ENCODE data around the gene OR2Z1. TPM values are rescaled to one million over a fixed set of nuclear protein-coding genes. Genes with fewer than 3 reads are reported as not detected.

The OR2Z1 gene
- total RNA-seq, 1 donor from 2014 or later, result not detected

- Mint-ChIP-seq H3K4me3 (no peak overlapping the region), H3K9me3 (no peaks in the 10 kb centered on the region), H3K36me3 (ENCODE audit: low read depth) (no peaks in the 10 kb centered on the region), H3K27me3 (ENCODE audit: low read depth) (peaks cover 48% of the 10 kb centered on the region), H3K27ac (ENCODE audit: unreplicated experiment) (no peak overlapping the region), H3K4me1 (no peaks in the 10 kb centered on the region)
- peak; percentile 36 for DNase-seq (ENCODE audit: low read depth, low spot score)
- TF ChIP-seq CTCF (conservative IDR thresholded peaks at IDR 0.05), result peak; percentile 35
Observed at GRCh38 chr19:8697671-8698432, 23.6 kb upstream of the OR2Z1 start.

GRCh38 chr19:8698433-8699063 lies 22.9 kb upstream of the OR2Z1 start, which contains the start of gene ACTL9:
Gene ACTL9, minus strand, starts transcription at chr19:8698795. Its CDS starts 94 bp downstream, at chr19:8698701.
- Mint-ChIP-seq H3K36me3 (ENCODE audit: low read depth) (no peaks in the 10 kb centered on the region), H3K27me3 (ENCODE audit: low read depth) (peaks cover 49% of the 10 kb centered on the region), H3K4me1 (no peaks in the 10 kb centered on the region), H3K27ac (ENCODE audit: unreplicated experiment) (no peak within 1 kb of the TSS), H3K4me3 (no peak within 1 kb of the TSS), H3K9me3 (no peaks in the 10 kb centered on the region)
- TF ChIP-seq CTCF (conservative IDR thresholded peaks at IDR 0.05), result no peak
- no peak for DNase-seq (ENCODE audit: low read depth, low spot score)

DNA sequence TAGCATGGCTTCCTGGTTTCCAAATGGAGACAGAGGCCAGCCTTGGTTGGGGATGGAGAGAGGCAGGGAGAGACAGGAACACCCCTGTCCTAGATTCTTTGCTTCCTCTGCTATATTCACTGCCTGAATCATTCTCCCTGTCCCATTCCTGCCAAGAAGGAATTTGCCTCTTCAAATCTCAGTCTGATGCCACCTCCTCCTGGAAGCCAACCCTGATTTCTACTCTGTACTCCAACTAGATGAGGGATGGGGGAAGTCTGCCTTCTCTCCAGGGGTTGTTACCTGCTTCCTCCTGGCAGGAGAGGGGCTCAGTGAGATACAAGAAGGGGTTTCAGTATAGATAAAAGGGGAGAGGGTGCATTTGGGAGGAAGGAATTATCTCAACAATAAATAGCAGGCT lies 21.5 kb upstream of the OR2Z1 start:
- Mint-ChIP-seq H3K4me3 (no peak overlapping the region), H3K9me3 (no peaks in the 10 kb centered on the region), H3K36me3 (ENCODE audit: low read depth) (no peaks in the 10 kb centered on the region), H3K27ac (ENCODE audit: unreplicated experiment) (no peak overlapping the region), H3K27me3 (ENCODE audit: low read depth) (peaks cover 49% of the 10 kb centered on the region), H3K4me1 (no peaks in the 10 kb centered on the region)
- no peak for TF ChIP-seq CTCF (conservative IDR thresholded peaks at IDR 0.05)
- no peak for DNase-seq (ENCODE audit: low read depth, low spot score)

DNA sequence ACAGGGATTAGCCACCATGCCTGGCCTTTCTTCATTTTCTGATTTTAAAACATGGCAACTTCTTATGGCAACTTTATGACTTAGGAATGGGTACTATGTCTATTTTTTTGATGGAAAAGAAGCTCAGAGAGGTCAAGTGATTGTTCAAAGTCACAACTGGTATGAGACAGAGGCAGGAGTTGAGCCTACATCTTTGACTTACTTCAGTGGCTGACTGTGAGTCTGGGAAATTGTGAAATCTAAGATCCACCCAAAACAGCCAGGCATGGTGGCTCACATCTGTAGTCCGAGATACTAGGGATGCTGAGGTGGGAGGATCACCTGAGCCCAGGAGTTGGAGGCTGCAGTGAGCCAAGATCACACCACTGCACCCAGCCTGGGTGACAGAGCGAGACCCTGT lies 20.5 kb upstream of the OR2Z1 start:
- H3K4me1 Mint-ChIP-seq, result no peaks in the 10 kb centered on the region
- H3K27ac Mint-ChIP-seq (ENCODE audit: unreplicated experiment), result no peak overlapping the region
- DNase-seq (ENCODE audit: low read depth, low spot score), result no peak
- no peak overlapping the region for H3K4me3 Mint-ChIP-seq
- no peaks in the 10 kb centered on the region for H3K36me3 Mint-ChIP-seq (ENCODE audit: low read depth)
- H3K27me3 Mint-ChIP-seq (ENCODE audit: low read depth), result peaks cover 45% of the 10 kb centered on the region
- no peak for TF ChIP-seq CTCF (conservative IDR thresholded peaks at IDR 0.05)
- no peaks in the 10 kb centered on the region for H3K9me3 Mint-ChIP-seq

DNA sequence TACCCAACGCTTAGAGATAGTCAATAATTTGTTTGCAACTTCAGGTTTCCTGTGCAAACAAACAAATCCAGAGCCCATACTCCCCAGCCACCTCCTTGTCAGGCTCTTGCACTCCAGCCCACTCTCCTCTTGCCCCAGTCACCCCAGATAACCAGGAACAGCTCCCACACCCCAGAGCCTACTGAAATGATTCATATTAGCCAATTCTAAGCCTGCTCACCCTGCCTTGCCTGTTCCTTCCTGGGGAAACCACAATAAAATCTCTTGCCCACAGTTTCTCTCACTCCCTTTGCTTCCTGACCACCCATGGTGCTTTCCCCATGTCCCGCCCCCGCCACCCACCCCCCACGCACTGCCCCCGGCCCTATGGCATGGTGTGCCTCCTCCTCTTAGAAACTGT lies 19.1 kb upstream of the OR2Z1 start:
- peaks cover 37% of the 10 kb centered on the region for H3K27me3 Mint-ChIP-seq (ENCODE audit: low read depth)
- TF ChIP-seq CTCF (conservative IDR thresholded peaks at IDR 0.05), result no peak
- no peaks in the 10 kb centered on the region for H3K9me3 Mint-ChIP-seq
- no peaks in the 10 kb centered on the region for H3K36me3 Mint-ChIP-seq (ENCODE audit: low read depth)
- H3K4me1 Mint-ChIP-seq, result no peaks in the 10 kb centered on the region
- no peak overlapping the region for H3K27ac Mint-ChIP-seq (ENCODE audit: unreplicated experiment)
- no peak overlapping the region for H3K4me3 Mint-ChIP-seq
- no peak for DNase-seq (ENCODE audit: low read depth, low spot score)

All from neural crest cell (in vitro differentiated cells).